Stimulated activated CD4-positive, alpha-beta T cell treated with anti-CD3 and anti-CD28 coated beads, Interleukin-2, amount 100 ng/mL, for 48 hours (primary cell): ENCODE measurements around the gene TCEANC.

ENCODE experiments used
- DNase-seq, 2 donors: peaks; one replicate each; pipeline ENCODE4 v3.0.0-alpha.2; 2020

TCEANC gene

DNA sequence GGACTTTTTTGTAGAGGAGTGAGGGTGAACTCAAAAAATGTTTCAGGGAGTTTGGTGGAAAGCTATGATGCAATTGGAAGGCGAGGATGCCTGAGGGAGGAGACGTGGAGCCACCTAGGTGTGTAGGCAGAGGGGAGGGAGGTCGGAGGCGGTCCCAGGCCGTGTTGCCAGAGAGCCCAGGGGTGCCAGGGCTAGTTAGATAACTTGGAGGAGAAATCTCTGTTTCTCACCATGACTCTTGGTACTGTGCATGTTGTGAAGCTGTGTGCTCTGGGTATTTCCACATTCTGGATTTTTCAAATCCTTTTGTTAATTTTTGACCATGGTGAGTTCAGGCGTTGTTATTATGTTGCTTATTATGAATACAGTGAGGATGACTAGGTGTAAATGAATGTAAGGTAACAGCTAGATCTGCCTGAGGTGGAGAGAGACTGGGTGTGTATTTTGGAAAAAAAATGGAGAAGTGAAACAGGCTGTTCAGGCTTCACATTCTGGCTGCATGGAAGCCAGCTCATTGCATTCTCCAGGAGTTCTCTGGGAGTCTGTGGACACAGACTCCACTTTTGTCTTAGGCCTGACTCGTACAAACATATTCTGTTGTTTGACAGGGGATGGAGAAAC is 40.5 kb downstream of the TCEANC start:
- DNase-seq, result no peak

- DNase-seq, result no peak
Measured at GRCh38 chrX:13694359-13694758, 41.4 kb downstream of the TCEANC start.

GRCh38 chrX:13694983-13695382 is 42.0 kb downstream of the TCEANC start:
- no peak for DNase-seq

DNA sequence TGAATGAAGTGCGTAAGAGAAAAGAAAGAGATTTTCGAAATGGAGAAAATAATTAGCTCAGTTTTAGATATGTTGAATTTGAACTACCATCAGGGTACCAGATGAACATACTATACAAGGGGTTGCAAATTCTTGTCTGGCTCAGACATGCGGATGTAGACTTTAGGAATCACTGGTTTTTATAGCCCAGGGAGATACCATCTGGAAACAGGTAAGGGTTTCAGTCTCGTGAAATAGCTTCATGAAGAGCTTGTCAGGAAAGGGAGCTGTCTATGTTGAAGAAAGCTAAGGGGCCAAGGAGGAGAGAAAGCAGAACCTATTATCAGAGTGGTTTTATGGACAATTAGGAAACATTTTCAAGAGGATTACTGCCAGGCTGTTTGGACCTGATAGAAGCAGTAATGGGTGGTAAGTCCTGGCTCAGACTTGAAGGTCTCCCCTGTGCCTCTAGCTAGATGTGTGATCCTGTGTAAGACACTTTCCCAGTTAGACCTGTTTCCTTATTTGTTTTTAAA is 42.7 kb downstream of the TCEANC start:
- DNase-seq, result no peak

GRCh38 chrX:13697455-13697854 is 44.5 kb downstream of the TCEANC start:
- DNase-seq, result no peak

GRCh38 chrX:13697976-13698375 is 45.0 kb downstream of the TCEANC start:
- DNase-seq, result no peak

GRCh38 chrX:13698432-13698831 is 45.5 kb downstream of the TCEANC start:
- no peak for DNase-seq

DNA sequence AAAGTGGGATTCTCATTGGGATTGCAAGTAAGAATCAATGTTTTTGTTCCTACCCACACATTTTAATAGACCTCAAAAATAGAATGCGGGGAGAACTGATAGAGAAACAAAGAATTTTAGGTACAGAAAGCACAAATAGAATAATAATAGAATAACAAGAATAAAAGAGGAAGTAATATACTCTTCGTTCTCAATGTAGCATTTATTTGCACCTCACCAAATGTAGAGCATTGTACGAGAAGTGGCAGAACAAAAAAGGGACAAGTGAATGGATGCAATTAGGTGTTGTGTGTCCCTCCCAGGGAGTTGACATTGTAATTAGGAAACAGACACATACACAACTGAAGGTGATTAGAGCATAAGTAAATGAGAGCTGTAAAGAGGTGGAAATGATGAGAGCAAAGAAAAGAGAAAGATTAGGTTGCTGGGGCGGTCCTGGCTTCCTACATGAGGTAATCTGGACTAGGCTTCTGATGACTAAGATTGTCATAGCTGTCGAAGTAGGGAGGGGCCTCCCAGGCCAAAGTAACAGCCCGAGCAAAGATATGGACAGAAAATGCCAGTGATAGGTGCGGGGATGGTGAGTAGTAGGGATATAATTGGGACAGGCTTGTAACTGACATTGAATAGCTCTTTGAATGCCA is 46.4 kb downstream of the TCEANC start:
- DNase-seq, result no peak

DNA sequence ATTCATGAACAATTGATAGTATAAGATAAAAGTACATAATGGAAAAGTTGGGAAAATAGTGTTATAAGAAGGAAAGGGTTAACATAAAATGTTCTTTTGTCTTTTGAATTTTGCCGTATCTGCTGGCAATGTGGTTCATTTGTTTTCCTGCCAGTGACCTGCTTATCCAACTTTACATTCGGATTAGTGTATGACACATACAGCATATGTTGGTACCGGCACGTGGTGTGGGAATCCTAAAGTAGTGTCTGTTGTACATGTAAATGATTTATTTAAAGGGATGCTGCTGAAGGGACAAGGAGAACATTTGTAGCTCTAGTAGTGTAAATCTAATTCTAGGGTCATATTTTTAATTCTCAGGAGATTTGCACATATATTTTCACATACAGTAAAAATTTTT is 47.4 kb downstream of the TCEANC start:
- DNase-seq, result no peak

DNA sequence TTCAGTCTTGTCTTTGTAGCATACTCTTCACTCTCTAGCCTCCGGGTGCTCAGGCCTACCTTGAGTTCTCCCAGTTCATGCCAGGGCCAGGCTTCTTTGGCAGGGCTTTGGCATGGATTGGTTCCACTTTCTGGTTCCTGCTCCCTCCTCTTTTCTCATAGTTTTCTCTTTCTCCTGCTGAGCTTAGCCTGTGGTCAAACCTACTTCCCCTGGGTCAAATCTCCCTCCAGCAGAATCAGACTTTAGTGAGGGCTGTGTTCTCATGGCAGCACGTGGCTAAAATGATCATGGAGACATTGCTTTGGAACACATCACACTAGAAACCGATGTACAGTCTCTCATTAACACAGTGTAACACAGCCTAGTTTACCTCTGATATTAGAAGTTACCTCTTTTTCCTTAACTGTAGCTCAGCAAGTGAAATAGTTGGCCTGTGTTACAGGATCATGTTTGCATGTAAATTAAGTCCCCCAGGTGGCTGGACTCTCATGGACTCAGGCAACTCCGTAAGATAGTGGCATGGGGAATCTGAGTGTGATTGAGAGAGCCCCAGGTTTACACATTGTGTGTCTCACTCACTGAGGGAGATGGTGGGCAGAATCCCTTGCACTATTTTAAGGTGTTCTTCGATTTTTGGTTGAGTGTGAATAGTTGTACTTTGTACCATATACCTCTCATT is 49.3 kb downstream of the TCEANC start:
- DNase-seq, result no peak

DNA sequence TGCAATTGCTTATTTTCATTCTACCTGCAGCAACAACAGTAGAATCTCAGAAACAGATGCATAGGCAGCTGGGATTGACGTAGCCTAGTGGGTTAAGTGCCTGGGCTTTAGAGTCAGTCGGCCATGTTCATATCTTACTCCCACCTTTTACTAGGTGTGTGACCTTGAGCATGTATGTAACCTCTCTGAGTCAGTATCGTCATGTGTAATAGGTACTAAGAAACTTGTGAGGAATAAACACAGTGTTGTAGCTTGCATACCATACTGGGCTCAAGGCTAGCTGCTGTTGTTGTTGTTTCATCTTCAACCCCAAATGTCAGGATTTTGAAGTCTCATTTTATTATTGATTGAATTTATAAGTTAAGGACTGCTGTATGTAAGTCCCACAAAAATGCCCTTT is 50.2 kb downstream of the TCEANC start:
- no peak for DNase-seq

GRCh38 chrX:13703589-13703988 is 50.6 kb downstream of the TCEANC start:
- DNase-seq, result no peak

GRCh38 chrX:13711141-13711540 is 58.2 kb downstream of the TCEANC start:
- DNase-seq, result no peak
